GM12874 (cell line): ENCODE results near the gene GAL3ST1.

Source experiments
- TF ChIP-seq, protein P1 (sequence below): IDR thresholded peaks from 2 replicates; pipeline ENCODE4 v1.5.1; 2011; ENCODE audit warnings: low read depth, mild to moderate bottlenecking, control low read depth, low read length, moderate library complexity; ENCODE audit not compliant: insufficient read depth

Gene GAL3ST1

DNA sequence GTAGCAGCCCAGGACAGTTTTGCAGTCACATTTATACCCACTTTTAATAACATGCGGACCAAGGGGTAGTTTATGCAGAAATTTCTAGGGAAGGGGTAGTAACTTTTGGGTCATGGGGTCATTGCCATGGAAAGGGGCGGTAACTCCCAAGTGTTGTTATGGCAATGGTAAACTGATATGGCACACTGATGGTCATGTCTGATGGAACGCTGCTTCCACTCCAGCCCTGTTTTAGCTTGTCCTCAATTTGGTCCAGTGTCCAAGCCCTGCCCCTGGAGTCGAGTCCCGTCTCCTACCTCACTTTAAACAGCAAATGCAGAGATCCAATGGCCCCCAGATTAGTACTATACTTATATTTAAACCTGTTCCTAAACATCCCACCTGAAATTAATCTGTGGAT, 57.7 kb downstream of the GAL3ST1 start:
- TF ChIP-seq, protein P1, sequence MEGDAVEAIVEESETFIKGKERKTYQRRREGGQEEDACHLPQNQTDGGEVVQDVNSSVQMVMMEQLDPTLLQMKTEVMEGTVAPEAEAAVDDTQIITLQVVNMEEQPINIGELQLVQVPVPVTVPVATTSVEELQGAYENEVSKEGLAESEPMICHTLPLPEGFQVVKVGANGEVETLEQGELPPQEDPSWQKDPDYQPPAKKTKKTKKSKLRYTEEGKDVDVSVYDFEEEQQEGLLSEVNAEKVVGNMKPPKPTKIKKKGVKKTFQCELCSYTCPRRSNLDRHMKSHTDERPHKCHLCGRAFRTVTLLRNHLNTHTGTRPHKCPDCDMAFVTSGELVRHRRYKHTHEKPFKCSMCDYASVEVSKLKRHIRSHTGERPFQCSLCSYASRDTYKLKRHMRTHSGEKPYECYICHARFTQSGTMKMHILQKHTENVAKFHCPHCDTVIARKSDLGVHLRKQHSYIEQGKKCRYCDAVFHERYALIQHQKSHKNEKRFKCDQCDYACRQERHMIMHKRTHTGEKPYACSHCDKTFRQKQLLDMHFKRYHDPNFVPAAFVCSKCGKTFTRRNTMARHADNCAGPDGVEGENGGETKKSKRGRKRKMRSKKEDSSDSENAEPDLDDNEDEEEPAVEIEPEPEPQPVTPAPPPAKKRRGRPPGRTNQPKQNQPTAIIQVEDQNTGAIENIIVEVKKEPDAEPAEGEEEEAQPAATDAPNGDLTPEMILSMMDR = no peak

DNA sequence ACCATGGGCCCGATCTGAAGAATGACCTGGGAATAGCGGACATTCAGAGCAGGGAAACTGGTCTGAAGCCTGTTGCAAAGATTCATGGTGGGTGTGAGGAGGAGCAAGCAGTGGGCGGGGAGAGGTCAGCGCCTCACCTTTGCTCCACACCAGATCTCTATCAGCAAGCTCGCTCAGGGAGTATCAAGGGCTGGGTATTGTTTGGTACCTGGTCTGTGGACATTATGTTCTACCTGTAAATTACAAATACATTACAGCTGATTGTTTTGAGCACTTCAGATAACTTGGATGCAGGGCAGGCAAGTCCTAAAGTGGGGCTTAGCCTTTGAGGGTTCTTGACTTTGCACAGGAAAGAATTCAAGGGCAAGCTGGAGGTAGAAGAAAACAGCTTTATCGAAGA, 58.2 kb downstream of the GAL3ST1 start:
- TF ChIP-seq, protein P1 = no peak

DNA sequence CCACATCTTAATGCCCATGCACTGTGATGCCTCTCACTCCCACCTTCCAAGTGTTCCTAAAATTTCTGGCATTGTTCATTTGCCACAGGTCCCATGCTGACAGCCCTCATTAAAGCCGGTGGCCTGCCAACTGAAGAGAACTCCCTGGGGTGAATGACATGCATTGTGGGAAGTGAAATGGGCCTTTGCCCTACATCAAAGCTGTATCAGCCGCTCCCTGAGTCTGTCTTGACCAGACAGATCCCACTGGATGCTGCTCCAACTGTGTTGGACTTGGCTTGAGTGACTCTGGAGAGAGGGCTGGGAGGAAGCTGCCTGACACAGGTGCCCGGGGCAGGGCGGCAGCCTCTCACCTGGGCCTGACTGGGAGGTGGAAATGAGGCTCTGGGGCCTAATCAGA, 60.2 kb downstream of the GAL3ST1 start:
- TF ChIP-seq, protein P1 = no peak

DNA sequence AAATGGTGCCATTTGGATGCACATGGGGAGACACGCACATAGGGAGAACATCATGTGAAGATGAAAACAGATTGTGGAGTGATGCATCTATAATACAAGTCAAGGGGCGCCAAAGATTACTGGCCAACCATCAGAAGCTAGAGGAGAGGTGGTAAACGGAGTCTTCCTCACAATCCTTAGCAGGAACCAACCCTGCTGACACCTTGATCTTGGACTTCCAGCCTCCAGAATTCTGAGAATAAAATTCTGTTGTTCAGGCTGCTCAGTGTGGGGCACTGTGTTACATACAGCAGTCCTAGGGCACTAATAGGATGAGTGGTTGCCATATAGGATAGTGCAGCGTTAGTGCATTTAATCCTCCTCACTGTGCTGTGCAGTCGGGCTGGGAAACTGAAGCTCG, 61.0 kb downstream of the GAL3ST1 start:
- TF ChIP-seq, protein P1 = no peak

DNA sequence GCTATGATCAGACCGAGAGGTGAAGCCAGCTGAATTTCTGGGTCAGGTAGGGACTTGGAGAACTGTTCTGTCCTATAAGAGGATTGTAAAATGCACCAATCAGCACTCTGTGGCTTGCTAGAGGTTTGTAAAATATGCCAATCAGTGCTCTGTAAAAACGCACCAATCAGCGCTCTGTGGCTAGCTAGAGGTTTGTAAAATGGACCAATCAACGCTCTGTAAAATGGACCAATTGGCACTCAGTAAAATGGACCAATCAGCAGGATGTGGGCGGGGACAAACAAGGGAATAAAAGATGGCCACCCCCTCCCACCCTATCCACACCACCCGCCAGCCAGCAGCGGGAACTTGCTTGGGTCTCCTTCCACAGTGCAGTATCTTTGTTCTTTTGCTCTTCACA, 62.6 kb downstream of the GAL3ST1 start:
- TF ChIP-seq, protein P1 = no peak

DNA sequence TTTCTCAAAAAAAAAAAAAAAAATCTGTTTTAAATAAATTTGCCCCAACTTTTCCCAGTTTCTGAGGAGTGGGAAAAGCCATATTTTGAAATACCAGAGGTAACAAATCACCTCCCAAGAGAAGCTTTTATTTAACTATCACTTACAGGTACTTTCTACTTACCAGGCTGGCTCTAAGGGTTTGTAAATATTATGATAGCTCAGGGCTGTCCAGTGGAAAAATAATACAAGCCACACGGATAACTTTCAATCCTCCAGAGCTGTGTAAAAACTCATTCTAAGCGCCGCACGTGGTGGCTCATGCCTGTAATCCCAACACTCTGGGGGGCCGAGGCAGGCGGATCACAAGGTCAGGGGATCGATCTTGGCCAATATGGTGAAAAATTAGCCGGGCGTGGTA, 63.4 kb downstream of the GAL3ST1 start:
- TF ChIP-seq, protein P1 = no peak

DNA sequence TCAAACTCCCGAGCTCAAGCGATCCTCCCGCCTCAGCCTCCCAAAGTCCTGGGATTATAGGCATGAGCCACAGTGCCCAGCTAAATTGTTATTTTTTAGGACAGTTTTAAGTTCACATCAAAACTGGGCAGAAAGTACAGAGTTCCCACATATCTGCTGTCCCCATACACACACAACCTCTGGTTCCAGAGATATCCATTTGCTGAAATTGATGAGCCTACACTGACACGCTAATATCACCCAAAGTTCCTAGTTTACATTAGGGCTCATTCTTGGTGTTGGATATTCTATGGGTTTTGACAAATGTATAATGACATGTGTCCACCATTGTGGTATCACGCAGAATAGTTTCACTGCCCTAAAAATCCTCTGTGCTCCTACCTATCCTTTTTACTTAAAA, 66.2 kb downstream of the GAL3ST1 start:
- TF ChIP-seq, protein P1 = no peak

DNA sequence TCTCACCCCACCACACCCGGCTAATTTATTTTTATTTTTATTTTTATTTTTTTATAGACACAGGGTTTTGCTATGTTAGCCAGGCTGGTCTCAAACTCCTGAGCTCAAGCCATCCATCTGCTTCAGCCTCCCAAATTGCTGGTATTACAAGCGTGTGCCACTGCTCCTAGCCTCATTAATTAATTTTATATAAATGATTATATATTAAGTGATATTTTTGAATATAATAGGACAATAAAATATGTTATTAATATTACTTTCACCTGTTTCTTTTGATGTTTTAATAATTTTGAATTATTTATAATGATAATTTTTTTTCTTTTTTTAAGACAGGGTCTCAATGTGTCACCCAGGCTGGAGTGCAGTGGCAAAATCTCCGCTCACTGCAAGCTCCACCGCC, 66.8 kb downstream of the GAL3ST1 start:
- TF ChIP-seq, protein P1 = no peak
